ENCODE results near the gene UGT1A6.

The UGT1A6 gene

GRCh38 chr2:233822101-233822771 lies 129.5 kb downstream of the UGT1A6 start:
- DNase-seq = no peak

Data from stimulated activated CD4-positive, alpha-beta T cell treated with anti-CD3 and anti-CD28 coated beads, Interleukin-4, amount 100 ng/mL, for 1 hour (primary cell).